PC-3 (cell line): ENCODE results near the gene RRH.

Experiments
- CTCF ChIP-seq: fragments of 300-600 bp; sonication (generic); conservative IDR thresholded peaks from 2 replicates; pipeline ENCODE4 v1.5.1; 2017; ENCODE audit warnings: antibody characterized with exemption, low read depth, mild to moderate bottlenecking, low read length
- EZH2 ChIP-seq: fragments of 300-600 bp; sonication (generic); IDR thresholded peaks from one replicate; pipeline ENCODE4 v1.6.1; 2017; ENCODE audit warnings: antibody characterized with exemption, mild to moderate bottlenecking, low read length; ENCODE audit not compliant: unreplicated experiment

- TF ChIP-seq CTCF, result no peak
- TF ChIP-seq EZH2, result no peak
These were observed 42.3 kb downstream of the RRH start for GRCh38 chr4:109870061-109870460.
